ENCODE measurements around the gene CDH11. TPM values are rescaled to one million over a fixed set of nuclear protein-coding genes. Genes with fewer than 3 reads are reported as not detected.
A peak's percentile ranks its signal among the peaks of the same experiment; 100 is the strongest.

Gene CDH11
- total RNA-seq, 2 experiments from 2014 or later, result not detected

- no peak overlapping the region for H3K4me3 ChIP-seq (ENCODE audit: low read depth, low read length, poor library complexity, severe bottlenecking)
- no peaks in the 10 kb centered on the region for H3K9me2 ChIP-seq (ENCODE audit: insufficient read depth, low read length)
- no peaks in the 10 kb centered on the region for H3K9me3 ChIP-seq (ENCODE audit: low read length)
- H3K4me2 ChIP-seq (ENCODE audit: low read length), result no peak overlapping the region
- intact Hi-C loops (cut with micrococcal nuclease; ENCODE audit: unreplicated experiment), result no loop called here
- TF ChIP-seq, protein P1, sequence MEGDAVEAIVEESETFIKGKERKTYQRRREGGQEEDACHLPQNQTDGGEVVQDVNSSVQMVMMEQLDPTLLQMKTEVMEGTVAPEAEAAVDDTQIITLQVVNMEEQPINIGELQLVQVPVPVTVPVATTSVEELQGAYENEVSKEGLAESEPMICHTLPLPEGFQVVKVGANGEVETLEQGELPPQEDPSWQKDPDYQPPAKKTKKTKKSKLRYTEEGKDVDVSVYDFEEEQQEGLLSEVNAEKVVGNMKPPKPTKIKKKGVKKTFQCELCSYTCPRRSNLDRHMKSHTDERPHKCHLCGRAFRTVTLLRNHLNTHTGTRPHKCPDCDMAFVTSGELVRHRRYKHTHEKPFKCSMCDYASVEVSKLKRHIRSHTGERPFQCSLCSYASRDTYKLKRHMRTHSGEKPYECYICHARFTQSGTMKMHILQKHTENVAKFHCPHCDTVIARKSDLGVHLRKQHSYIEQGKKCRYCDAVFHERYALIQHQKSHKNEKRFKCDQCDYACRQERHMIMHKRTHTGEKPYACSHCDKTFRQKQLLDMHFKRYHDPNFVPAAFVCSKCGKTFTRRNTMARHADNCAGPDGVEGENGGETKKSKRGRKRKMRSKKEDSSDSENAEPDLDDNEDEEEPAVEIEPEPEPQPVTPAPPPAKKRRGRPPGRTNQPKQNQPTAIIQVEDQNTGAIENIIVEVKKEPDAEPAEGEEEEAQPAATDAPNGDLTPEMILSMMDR (conservative IDR thresholded peaks at IDR 0.05; ENCODE audit: low read length), result peak; percentile 83
- TF ChIP-seq EZH2phosphoT487 (IDR thresholded peaks at IDR 0.05; ENCODE audit: borderline replicate concordance, low read depth, low read length), result no peak
- CTCF ChIA-PET (ENCODE audit: unreplicated experiment), result no interaction called here
- no peak overlapping the region for H2AFZ ChIP-seq (ENCODE audit: low read length)
- peak; percentile 43 for DNase-seq (ENCODE audit: low spot score)
- H3K4me1 ChIP-seq (ENCODE audit: insufficient read depth, low read length, poor library complexity, severe bottlenecking), result no peaks in the 10 kb centered on the region
- POLR2A ChIA-PET, result no interaction called here
- BruUV-seq (replicated peaks), result no TSS peak
- H3K36me3 ChIP-seq (ENCODE audit: insufficient read depth, low read length), result no peaks in the 10 kb centered on the region
- no peaks in the 10 kb centered on the region for H3K79me2 ChIP-seq (ENCODE audit: insufficient read depth, low read depth, low read length)
- H4K20me1 ChIP-seq (ENCODE audit: insufficient read depth, low read length), result no peaks in the 10 kb centered on the region
- no peak overlapping the region for H3K27ac ChIP-seq (ENCODE audit: low read depth, low read length, poor library complexity, severe bottlenecking)
These were observed 137.9 kb downstream of the CDH11 start for GRCh38 chr16:64983963-64984362.

DNA sequence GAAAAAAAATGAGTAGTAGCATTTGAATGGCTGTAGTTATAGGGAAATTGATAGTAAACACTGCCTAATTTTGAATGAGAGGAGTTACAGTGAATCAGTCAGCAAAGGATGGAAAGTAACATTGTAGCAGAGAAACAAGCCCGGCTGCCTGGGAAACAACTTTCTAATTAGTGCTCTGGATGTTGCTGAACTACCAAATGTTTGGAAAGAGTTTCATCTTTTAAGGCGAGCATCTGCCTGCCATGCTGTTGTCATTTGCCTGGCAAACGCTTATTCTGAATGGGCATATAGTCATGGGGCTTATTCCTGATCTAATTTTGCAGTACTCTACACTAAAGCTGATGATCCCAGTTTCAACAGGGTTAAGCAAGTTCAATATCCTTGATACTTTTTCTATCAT lies 138.6 kb downstream of the CDH11 start:
- CTCF ChIA-PET (ENCODE audit: unreplicated experiment), result no interaction called here
- Histone ChIP-seq H3K9me2 (ENCODE audit: insufficient read depth, low read length) (no peaks in the 10 kb centered on the region), H3K27ac (ENCODE audit: low read depth, low read length, poor library complexity, severe bottlenecking) (no peak overlapping the region), H3K4me2 (ENCODE audit: low read length) (no peak overlapping the region), H2AFZ (ENCODE audit: low read length) (no peak overlapping the region), H3K9me3 (ENCODE audit: low read length) (no peaks in the 10 kb centered on the region), H3K79me2 (ENCODE audit: insufficient read depth, low read depth, low read length) (no peaks in the 10 kb centered on the region), H3K36me3 (ENCODE audit: insufficient read depth, low read length) (no peaks in the 10 kb centered on the region), H4K20me1 (ENCODE audit: insufficient read depth, low read length) (no peaks in the 10 kb centered on the region), H3K4me3 (ENCODE audit: low read depth, low read length, poor library complexity, severe bottlenecking) (no peak overlapping the region), H3K4me1 (ENCODE audit: insufficient read depth, low read length, poor library complexity, severe bottlenecking) (no peaks in the 10 kb centered on the region)
- DNase-seq (ENCODE audit: low spot score), result no peak
- BruUV-seq (replicated peaks), result no TSS peak
- TF ChIP-seq, protein P1 (conservative IDR thresholded peaks at IDR 0.05; ENCODE audit: low read length), result no peak
- no peak for TF ChIP-seq EZH2phosphoT487 (IDR thresholded peaks at IDR 0.05; ENCODE audit: borderline replicate concordance, low read depth, low read length)
- POLR2A ChIA-PET, result no interaction called here
- intact Hi-C loops (cut with micrococcal nuclease; ENCODE audit: unreplicated experiment), result no loop called here

DNA sequence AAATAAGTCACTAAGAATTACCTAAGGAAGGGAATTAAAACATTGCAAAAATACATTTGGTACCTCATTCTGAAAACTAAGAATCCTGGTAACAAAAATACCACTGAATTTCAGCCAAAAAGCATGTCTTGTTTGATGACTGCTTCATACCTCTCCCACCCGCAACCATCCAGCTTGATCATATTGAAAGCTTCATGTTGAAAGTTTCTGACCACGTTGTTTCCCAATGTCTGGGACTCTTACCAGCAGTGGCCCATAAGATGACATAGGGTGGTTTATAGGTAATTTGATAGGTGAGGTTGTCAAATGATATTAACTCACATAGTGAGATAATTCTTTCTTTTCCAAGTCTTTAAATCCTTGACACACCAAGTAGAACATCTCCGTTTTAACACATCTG lies 139.3 kb downstream of the CDH11 start:
- Histone ChIP-seq H3K79me2 (ENCODE audit: insufficient read depth, low read depth, low read length) (no peaks in the 10 kb centered on the region), H3K4me2 (ENCODE audit: low read length) (no peak overlapping the region), H3K9me3 (ENCODE audit: low read length) (no peaks in the 10 kb centered on the region), H3K27ac (ENCODE audit: low read depth, low read length, poor library complexity, severe bottlenecking) (no peak overlapping the region), H3K36me3 (ENCODE audit: insufficient read depth, low read length) (no peaks in the 10 kb centered on the region), H4K20me1 (ENCODE audit: insufficient read depth, low read length) (no peaks in the 10 kb centered on the region), H2AFZ (ENCODE audit: low read length) (no peak overlapping the region), H3K9me2 (ENCODE audit: insufficient read depth, low read length) (no peaks in the 10 kb centered on the region), H3K4me1 (ENCODE audit: insufficient read depth, low read length, poor library complexity, severe bottlenecking) (no peaks in the 10 kb centered on the region), H3K4me3 (ENCODE audit: low read depth, low read length, poor library complexity, severe bottlenecking) (no peak overlapping the region)
- intact Hi-C loops (cut with micrococcal nuclease; ENCODE audit: unreplicated experiment), result no loop called here
- no TSS peak for BruUV-seq (replicated peaks)
- POLR2A ChIA-PET, result interaction anchor here (0.6 kb wide), 1 partner anchor 47 kb away, joined by 3 read pairs; no protein-coding TSS in a partner anchor
- TF ChIP-seq EZH2phosphoT487 (IDR thresholded peaks at IDR 0.05; ENCODE audit: borderline replicate concordance, low read depth, low read length), result no peak
- TF ChIP-seq, protein P1 (conservative IDR thresholded peaks at IDR 0.05; ENCODE audit: low read length), result no peak
- CTCF ChIA-PET (ENCODE audit: unreplicated experiment), result no interaction called here
- no peak for DNase-seq (ENCODE audit: low spot score)

All from OCI-LY7 (cell line).